Mesodermal cell (in vitro differentiated cells): ENCODE results near the gene ZNF136. TPM values are rescaled to one million over a fixed set of nuclear protein-coding genes. Genes with fewer than 3 reads are reported as not detected.

Experiments used
- H3K27ac ChIP-seq: 2 replicates; pipeline ENCODE4 v1.7.0; 2013; ENCODE audit warnings: mild to moderate bottlenecking, low read depth, low read length, moderate library complexity; ENCODE audit not compliant: severe bottlenecking
- H3K36me3 ChIP-seq: 2 replicates; pipeline ENCODE4 v1.7.1; 2013; ENCODE audit warnings: mild to moderate bottlenecking, low read length, moderate library complexity; ENCODE audit not compliant: control insufficient read depth, insufficient read depth
- H3K4me1 ChIP-seq: one replicate; pipeline ENCODE4 v1.7.1; 2013; ENCODE audit warnings: mild to moderate bottlenecking, low read length; ENCODE audit not compliant: insufficient read depth, control insufficient read depth, poor library complexity, severe bottlenecking
- H3K4me3 ChIP-seq: 2 replicates; pipeline ENCODE4 v1.7.0; 2013; ENCODE audit warnings: low read length, control low read depth, mild to moderate bottlenecking; ENCODE audit not compliant: insufficient read depth, poor library complexity, severe bottlenecking; ENCODE audit errors: extremely low read depth
- H3K9me3 ChIP-seq: 2 replicates; pipeline ENCODE4 v1.7.1; 2013; ENCODE audit warnings: mild to moderate bottlenecking, low read length, moderate library complexity; ENCODE audit not compliant: control insufficient read depth
- WGBS, 2 experiments: methylation state at CpG; one replicate each; pipeline ENCODE4 v1.1.5; 2013; ENCODE audit warnings: missing lambda C conversion rate in 2 of 2; ENCODE audit not compliant: insufficient coverage in 2 of 2; 5-methylcytosine and 5-hydroxymethylcytosine counted together
- polyA plus RNA-seq, 2 experiments: library from polyadenylated mRNA; stranded (reverse); fragments of 50-300 nt; gene quantifications; one replicate each; pipeline ENCODE4 v1.2.3, GENCODE V29; 2013

Gene ZNF136
- polyA plus RNA-seq (2013, experiment 1 of 2): 6.3 TPM
- polyA plus RNA-seq (2013, experiment 2 of 2): 6.6 TPM

- Histone ChIP-seq H3K27ac (peak within 1 kb of the TSS; percentile 98), H3K9me3 (no peaks in the 10 kb centered on the region), H3K4me3 (peak within 1 kb of the TSS; percentile 85), H3K36me3 (peaks cover 22% of the 10 kb centered on the region), H3K4me1 (no peaks in the 10 kb centered on the region)
- 0% methylated on average over 37 to 40 of the region's 57 CpGs for WGBS, 2 experiments
Observed at GRCh38 chr19:12162882-12163806, at the start of gene ZNF136. ZNF136 (plus strand) TSS chr19:12163096; CDS start chr19:12163204, 108 bp downstream.

- Histone ChIP-seq H3K9me3 (peaks cover 45% of the 10 kb centered on the region), H3K4me3 (no peak overlapping the region), H3K4me1 (no peaks in the 10 kb centered on the region), H3K27ac (no peak overlapping the region), H3K36me3 (peaks cover 63% of the 10 kb centered on the region)
- 80 to 88% methylated on average over 2 to 4 of the region's 5 CpGs for WGBS, 2 experiments
Observed at GRCh38 chr19:12113121-12113520, 49.8 kb upstream of the ZNF136 start.

- no peak overlapping the region for H3K4me3 ChIP-seq
- peaks cover 16% of the 10 kb centered on the region for H3K9me3 ChIP-seq
- H3K27ac ChIP-seq: no peak overlapping the region
- peaks cover 32% of the 10 kb centered on the region for H3K36me3 ChIP-seq
- no peaks in the 10 kb centered on the region for H3K4me1 ChIP-seq
- 92 to 96% methylated on average over 23 to 32 of the region's 33 CpGs for WGBS, 2 experiments
Observed at GRCh38 chr19:12117201-12117970, 45.5 kb upstream of the ZNF136 start.

GRCh38 chr19:12126707-12127106 lies 36.2 kb upstream of the ZNF136 start:
- H3K4me3 ChIP-seq: no peak overlapping the region
- no peak overlapping the region for H3K27ac ChIP-seq
- WGBS, 2 experiments: no CpG with 5 or more reads among the region's 2 CpGs
- H3K36me3 ChIP-seq: peaks cover 15% of the 10 kb centered on the region
- H3K4me1 ChIP-seq: no peaks in the 10 kb centered on the region
- peaks cover 9% of the 10 kb centered on the region for H3K9me3 ChIP-seq

- H3K9me3 ChIP-seq: peaks cover 61% of the 10 kb centered on the region
- 85% methylated on average over 3 of the region's 3 CpGs; no CpG with 5 or more reads in 1 of the 2 experiments for WGBS, 2 experiments
- H3K36me3 ChIP-seq: peaks cover 78% of the 10 kb centered on the region
- no peak overlapping the region for H3K4me3 ChIP-seq
- no peaks in the 10 kb centered on the region for H3K4me1 ChIP-seq
- no peak overlapping the region for H3K27ac ChIP-seq
Observed at GRCh38 chr19:12133069-12133468, 29.8 kb upstream of the ZNF136 start.

GRCh38 chr19:12137221-12137940 lies 25.5 kb upstream of the ZNF136 start:
- Histone ChIP-seq H3K36me3 (peaks cover 73% of the 10 kb centered on the region), H3K9me3 (peaks cover 52% of the 10 kb centered on the region), H3K4me3 (no peak overlapping the region), H3K27ac (no peak overlapping the region), H3K4me1 (no peaks in the 10 kb centered on the region)
- WGBS, 2 experiments: 71 to 78% methylated on average over 5 of the region's 7 CpGs

- H3K9me3 ChIP-seq: peaks cover 35% of the 10 kb centered on the region
- H3K36me3 ChIP-seq: peaks cover 72% of the 10 kb centered on the region
- H3K4me1 ChIP-seq: no peaks in the 10 kb centered on the region
- H3K27ac ChIP-seq: peak overlapping the region; percentile 99
- WGBS, 2 experiments: 56 to 62% methylated on average over 10 to 12 of the region's 13 CpGs
- H3K4me3 ChIP-seq: peak overlapping the region; percentile 70
Observed at GRCh38 chr19:12139269-12139668, 23.6 kb upstream of the ZNF136 start.

GRCh38 chr19:12139885-12140544 lies 22.9 kb upstream of the ZNF136 start, which contains the start of gene ZNF20:
ZNF20 (minus strand) TSS chr19:12140350; CDS start chr19:12140182, 168 bp downstream.
- H3K9me3 ChIP-seq: peaks cover 32% of the 10 kb centered on the region
- H3K36me3 ChIP-seq: peaks cover 72% of the 10 kb centered on the region
- peak within 1 kb of the TSS; percentile 70 for H3K4me3 ChIP-seq
- WGBS, 2 experiments: 24 to 32% methylated on average over 41 to 49 of the region's 49 CpGs
- no peaks in the 10 kb centered on the region for H3K4me1 ChIP-seq
- H3K27ac ChIP-seq: peak within 1 kb of the TSS; percentile 99

- WGBS, 2 experiments: 52 to 60% methylated on average over 14 to 15 of the region's 17 CpGs
- Histone ChIP-seq H3K27ac (peak overlapping the region; percentile 99), H3K36me3 (peaks cover 72% of the 10 kb centered on the region), H3K4me1 (no peaks in the 10 kb centered on the region), H3K9me3 (peaks cover 32% of the 10 kb centered on the region), H3K4me3 (peak overlapping the region; percentile 70)
Observed at GRCh38 chr19:12140545-12141404, 22.1 kb upstream of the ZNF136 start.
